ENCODE data around the gene KLHL25.

DNA sequence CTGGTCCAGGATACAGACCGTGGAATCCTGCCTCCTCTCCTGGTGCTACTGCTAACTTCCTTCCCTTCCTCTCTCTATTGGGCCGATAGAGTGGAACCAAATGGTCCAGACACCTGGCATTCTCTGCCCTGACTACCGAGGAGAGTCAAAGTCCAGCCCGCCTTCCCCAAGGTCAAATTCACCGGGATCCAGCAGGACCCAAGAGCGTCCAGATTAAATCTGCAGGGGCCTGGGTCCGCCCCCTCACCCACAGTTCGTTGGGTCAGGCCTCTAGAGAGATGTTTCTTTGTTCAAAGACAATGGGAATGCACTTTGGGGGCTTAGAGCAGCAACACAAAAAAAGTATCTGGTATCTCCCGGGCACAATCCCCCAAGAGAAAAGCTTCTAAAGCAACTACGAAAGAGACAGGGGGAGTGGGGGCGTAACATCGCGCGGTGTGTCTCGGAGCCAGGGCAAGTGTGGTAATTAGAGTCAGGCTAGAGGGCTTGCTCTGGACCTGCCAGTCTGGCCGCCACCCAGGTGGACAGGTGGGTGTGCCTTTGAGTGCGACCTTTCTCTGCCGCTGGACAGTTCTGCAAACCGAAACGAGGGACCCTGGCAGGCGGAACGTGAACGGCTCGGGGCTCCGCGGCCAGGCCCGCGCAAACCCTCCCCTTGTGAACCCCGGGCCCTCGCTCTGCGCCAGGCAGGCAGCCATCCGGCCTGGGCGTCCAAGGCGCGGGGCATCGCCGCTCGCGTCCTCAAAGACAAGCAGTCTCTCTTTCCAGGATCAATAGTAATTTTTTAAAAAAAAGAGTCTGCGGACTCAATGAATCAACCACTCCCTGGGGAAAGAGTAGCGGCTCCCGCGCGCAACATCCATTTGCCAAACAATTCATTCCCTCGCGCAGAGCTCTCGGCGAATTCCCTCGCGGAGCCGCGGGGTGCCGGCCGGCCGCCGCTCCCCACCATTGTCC, 806 bp downstream of the KLHL25 start:
- TF ChIP-seq, protein P1, sequence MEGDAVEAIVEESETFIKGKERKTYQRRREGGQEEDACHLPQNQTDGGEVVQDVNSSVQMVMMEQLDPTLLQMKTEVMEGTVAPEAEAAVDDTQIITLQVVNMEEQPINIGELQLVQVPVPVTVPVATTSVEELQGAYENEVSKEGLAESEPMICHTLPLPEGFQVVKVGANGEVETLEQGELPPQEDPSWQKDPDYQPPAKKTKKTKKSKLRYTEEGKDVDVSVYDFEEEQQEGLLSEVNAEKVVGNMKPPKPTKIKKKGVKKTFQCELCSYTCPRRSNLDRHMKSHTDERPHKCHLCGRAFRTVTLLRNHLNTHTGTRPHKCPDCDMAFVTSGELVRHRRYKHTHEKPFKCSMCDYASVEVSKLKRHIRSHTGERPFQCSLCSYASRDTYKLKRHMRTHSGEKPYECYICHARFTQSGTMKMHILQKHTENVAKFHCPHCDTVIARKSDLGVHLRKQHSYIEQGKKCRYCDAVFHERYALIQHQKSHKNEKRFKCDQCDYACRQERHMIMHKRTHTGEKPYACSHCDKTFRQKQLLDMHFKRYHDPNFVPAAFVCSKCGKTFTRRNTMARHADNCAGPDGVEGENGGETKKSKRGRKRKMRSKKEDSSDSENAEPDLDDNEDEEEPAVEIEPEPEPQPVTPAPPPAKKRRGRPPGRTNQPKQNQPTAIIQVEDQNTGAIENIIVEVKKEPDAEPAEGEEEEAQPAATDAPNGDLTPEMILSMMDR (IDR thresholded peaks at IDR 0.05), result no peak
- TF ChIP-seq POLR2A (IDR thresholded peaks at IDR 0.05), result no peak

All from esophagus squamous epithelium (tissue), 4 donors.